K562 (cell line): ENCODE results near the gene RPUSD2. TPM values are rescaled to one million over a fixed set of nuclear protein-coding genes. Genes with fewer than 3 reads are reported as not detected.
A peak's percentile ranks its signal among the peaks of the same experiment; 100 is the strongest.

Experiments used
- ATF4 ChIP-seq: fragments of 450-650 bp; formaldehyde crosslinking; IDR thresholded peaks from 2 replicates; pipeline ENCODE4 v1.4.0; 2022; ENCODE audit warnings: mild to moderate bottlenecking, moderate library complexity
- BDP1 ChIP-seq: IDR thresholded peaks from 3 replicates; pipeline ENCODE4 v1.6.1; 2011; ENCODE audit not compliant: insufficient read length, insufficient read depth
- CCNT2 ChIP-seq: IDR thresholded peaks from 2 replicates; pipeline ENCODE4 v1.6.1; 2011; ENCODE audit warnings: borderline replicate concordance, low read depth, mild to moderate bottlenecking, moderate library complexity, mixed read lengths, low read length; ENCODE audit not compliant: insufficient read length; ENCODE audit errors: extremely low read depth
- DIDO1 ChIP-seq: fragments of 450-650 bp; IDR thresholded peaks from 2 replicates; pipeline ENCODE4 v1.6.1; 2016; ENCODE audit warnings: low read depth, missing biosample characterization, missing genetic modification characterization
- E2F1 ChIP-seq: sonication (generic); formaldehyde crosslinking; IDR thresholded peaks from 2 replicates; pipeline ENCODE4 v1.8.1; 2023; ENCODE audit warnings: mild to moderate bottlenecking, missing genetic modification reagents, moderate library complexity
- EWSR1 ChIP-seq: fragments of 450-650 bp; IDR thresholded peaks from 2 replicates; pipeline ENCODE4 v1.6.1; 2018; ENCODE audit warnings: borderline replicate concordance, mild to moderate bottlenecking, low read depth, moderate library complexity; ENCODE audit not compliant: partially characterized antibody
- HDAC1 ChIP-seq, 2 experiments: fragments of 450-650 bp; IDR thresholded peaks; 2 replicates each; pipeline ENCODE4 v1.6.1; 2016 to 2017; ENCODE audit warnings: inconsistent platforms in 1 of 2, mild to moderate bottlenecking in 1 of 2, moderate library complexity in 1 of 2
- KAT2B ChIP-seq: IDR thresholded peaks from one replicate; pipeline ENCODE4 v1.6.1; 2012; ENCODE audit warnings: low read depth, mild to moderate bottlenecking, control low read depth, inconsistent platforms, low read length, moderate library complexity
- MCM3 ChIP-seq: fragments of 450-650 bp; IDR thresholded peaks from 2 replicates; pipeline ENCODE4 v1.6.1; 2016
- MIER1 ChIP-seq: fragments of 450-650 bp; IDR thresholded peaks from 2 replicates; pipeline ENCODE4 v1.6.1; 2016; ENCODE audit warnings: antibody characterized with exemption, mild to moderate bottlenecking, low read depth
- MYNN ChIP-seq, 2 experiments: sonication (generic); formaldehyde crosslinking in 1 of 2; IDR thresholded peaks; 2 replicates each; pipeline versions ENCODE4 v1.5.0 to v1.6.1; 2016 to 2020; ENCODE audit warnings: antibody characterized with exemption in 1 of 2, missing genetic modification reagents in 1 of 2
- NCOR1 ChIP-seq: fragments of 450-650 bp; IDR thresholded peaks from 2 replicates; pipeline ENCODE4 v1.6.1; 2016; ENCODE audit warnings: mild to moderate bottlenecking, moderate library complexity
- NEUROD1 ChIP-seq: fragments of 150-350 bp; IDR thresholded peaks from 2 replicates; pipeline ENCODE4 v1.6.1; 2014; ENCODE audit warnings: borderline replicate concordance, low read length, low read depth; ENCODE audit not compliant: partially characterized antibody
- NFE2 ChIP-seq: IDR thresholded peaks from 2 replicates; pipeline ENCODE4 v1.6.1; 2014; ENCODE audit warnings: antibody characterized with exemption, low read depth
- POLR2A ChIP-seq: fragments of 450-650 bp; conservative IDR thresholded peaks from 2 replicates; pipeline ENCODE4 v1.6.1; 2016
- POU5F1 ChIP-seq: fragments of 150-350 bp; IDR thresholded peaks from 2 replicates; pipeline ENCODE4 v1.6.1; 2014; ENCODE audit warnings: borderline replicate concordance, low read length, low read depth, mild to moderate bottlenecking; ENCODE audit not compliant: partially characterized antibody
- RFX7 ChIP-seq: fragments of 250-450 bp; sonication (Bioruptor Pico); IDR thresholded peaks from 2 replicates; pipeline ENCODE4 v1.5.1; 2021; ENCODE audit warnings: mild to moderate bottlenecking
- SMARCA5 ChIP-seq: fragments of 450-650 bp; IDR thresholded peaks from 2 replicates; pipeline ENCODE4 v1.6.1; 2016
- TFAM ChIP-seq: fragments of 250-450 bp; sonication (Bioruptor Pico); conservative IDR thresholded peaks from 2 replicates; pipeline ENCODE4 v1.5.0; 2021; ENCODE audit warnings: mild to moderate bottlenecking, moderate library complexity
- XRCC4 ChIP-seq: IDR thresholded peaks from one replicate; pipeline ENCODE4 v1.6.1; 2011; ENCODE audit not compliant: insufficient read depth, insufficient read length; ENCODE audit errors: extremely low read depth
- ZNF589 ChIP-seq: fragments of 200-800 bp; sonication (Bioruptor generic); IDR thresholded peaks from 2 replicates; pipeline ENCODE4 v1.6.1; 2016; ENCODE audit warnings: low read depth, missing genetic modification characterization, missing compliant biosample characterization
- ZNF785 ChIP-seq: fragments of 250-450 bp; sonication (Bioruptor Pico); IDR thresholded peaks from 2 replicates; pipeline ENCODE4 v1.4.0; 2020; ENCODE audit warnings: mild to moderate bottlenecking
- polyA plus RNA-seq, 8 experiments: library from polyadenylated mRNA; depleted of rRNA in 4 of 8; stranded (reverse) in 5 of 8; unstranded in 3 of 8; fragments of >200 nt; fragmentation: Nextera tagmentation in 2 of 8; fragmentation: Illumina TruSeq in 1 of 8; extraction: Ambion mirVana in 2 of 8; extraction: Trizol in 1 of 8; gene quantifications; 2 replicates each; pipeline versions ENCODE4 v1.2.1 to v1.2.3, GENCODE V29; 2011 to 2014; ENCODE audit warnings: inconsistent platforms in 1 of 8, missing spikeins in 1 of 8
- total RNA-seq, 7 experiments: library from RNA; depleted of rRNA in 6 of 7; stranded (reverse); fragments of >200 nt in 6 of 7; fragmentation: Illumina TruSeq in 2 of 7; extraction: Trizol in 2 of 7; gene quantifications; 2 replicates each; pipeline versions ENCODE4 v1.2.1 to v1.2.3, GENCODE V29; 2011 to 2021; ENCODE audit warnings: low replicate concordance in 1 of 7
- TF ChIP-seq, protein P1 (sequence below): fragments of 450-650 bp; formaldehyde crosslinking; IDR thresholded peaks from 2 replicates; pipeline ENCODE4 v1.4.0; 2020; ENCODE audit warnings: mild to moderate bottlenecking, moderate library complexity
- TF ChIP-seq, protein P2 (sequence below): sonication (generic); formaldehyde crosslinking; IDR thresholded peaks from 2 replicates; pipeline ENCODE4 v1.8.0; 2022; ENCODE audit warnings: mild to moderate bottlenecking, missing genetic modification reagents, borderline replicate concordance

The RPUSD2 gene
- total and polyA plus RNA-seq, 9 of the 15 experiments (the other 6 are each of a cell fraction or from before 2014, with no cell fraction given), result 3.7 to 30.2 (median 14.3) TPM

DNA sequence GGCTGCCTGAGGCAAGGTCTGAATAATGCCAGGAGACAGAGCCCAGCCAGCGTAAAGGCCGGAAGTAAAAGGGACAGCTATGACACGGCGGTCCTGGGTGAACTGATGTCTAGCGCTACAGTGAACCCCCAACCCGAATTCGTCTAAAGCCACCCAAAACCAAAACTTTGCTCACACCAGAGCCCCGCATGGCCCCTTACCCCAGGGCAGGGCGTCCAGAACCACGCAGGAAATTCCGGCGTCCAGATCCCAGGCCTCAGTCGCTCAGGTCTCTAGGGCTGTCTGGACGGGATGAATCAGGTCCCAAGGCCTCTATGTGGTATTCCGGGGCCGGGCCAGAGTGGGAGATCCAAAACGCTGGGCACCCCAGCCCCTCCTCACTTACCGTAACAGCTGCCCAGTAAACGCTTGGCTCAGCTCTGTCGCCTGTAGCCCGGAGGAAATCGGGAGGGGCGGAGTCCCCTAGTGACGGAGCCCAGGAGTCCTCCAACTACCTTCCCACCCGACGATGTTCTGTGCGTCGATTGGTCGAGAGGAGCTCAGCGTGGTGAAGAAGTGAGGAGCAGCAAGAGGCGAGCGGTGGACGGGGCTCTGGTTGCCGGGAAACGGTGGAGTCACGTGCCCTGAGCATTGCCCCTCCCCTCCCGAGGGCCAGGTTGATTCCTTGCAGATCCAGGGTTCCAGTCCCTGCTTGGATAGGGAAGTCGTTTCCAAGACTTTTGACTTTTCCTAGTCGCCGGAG is 4.3 kb upstream of the RPUSD2 start, which contains the start of gene CCDC32 (continued):
- TF ChIP-seq NFE2 (no peak; the same call in 1 of the 2 replicates), CCNT2 (no peak), POU5F1 (peak; percentile 21), TFAM (no peak), ZNF589 (CRISPR knock-in tag) (no peak), EWSR1 (no peak), E2F1 (no peak), XRCC4 (no peak), NCOR1 (no peak), KAT2B (no peak), MYNN (IDR thresholded peaks at IDR 0.05) (0 out of 2 replicates have a peak, but pooled peaks have one; percentile 8), MYNN (CRISPR knock-in tag; IDR thresholded peaks at IDR 0.05) (no peak), HDAC1 (IDR thresholded peaks at IDR 0.05) (peak in 1 of 2 experiments; percentile 16; a peak in 2 of 4 replicates), ZNF785 (CRISPR knock-in tag) (no peak), NEUROD1 (no peak), BDP1 (no peak), SMARCA5 (no peak), MCM3 (no peak), ATF4 (CRISPR knock-in tag) (no peak), RFX7 (CRISPR knock-in tag) (no peak), MIER1 (no peak), POLR2A (peak; percentile 89), DIDO1 (tag) (no peak)
- TF ChIP-seq, protein P1, sequence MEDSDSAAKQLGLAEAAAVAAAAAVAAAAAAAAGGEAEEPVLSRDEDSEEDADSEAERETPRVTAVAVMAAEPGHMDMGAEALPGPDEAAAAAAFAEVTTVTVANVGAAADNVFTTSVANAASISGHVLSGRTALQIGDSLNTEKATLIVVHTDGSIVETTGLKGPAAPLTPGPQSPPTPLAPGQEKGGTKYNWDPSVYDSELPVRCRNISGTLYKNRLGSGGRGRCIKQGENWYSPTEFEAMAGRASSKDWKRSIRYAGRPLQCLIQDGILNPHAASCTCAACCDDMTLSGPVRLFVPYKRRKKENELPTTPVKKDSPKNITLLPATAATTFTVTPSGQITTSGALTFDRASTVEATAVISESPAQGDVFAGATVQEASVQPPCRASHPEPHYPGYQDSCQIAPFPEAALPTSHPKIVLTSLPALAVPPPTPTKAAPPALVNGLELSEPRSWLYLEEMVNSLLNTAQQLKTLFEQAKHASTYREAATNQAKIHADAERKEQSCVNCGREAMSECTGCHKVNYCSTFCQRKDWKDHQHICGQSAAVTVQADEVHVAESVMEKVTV, result no peak
- TF ChIP-seq, protein P2, sequence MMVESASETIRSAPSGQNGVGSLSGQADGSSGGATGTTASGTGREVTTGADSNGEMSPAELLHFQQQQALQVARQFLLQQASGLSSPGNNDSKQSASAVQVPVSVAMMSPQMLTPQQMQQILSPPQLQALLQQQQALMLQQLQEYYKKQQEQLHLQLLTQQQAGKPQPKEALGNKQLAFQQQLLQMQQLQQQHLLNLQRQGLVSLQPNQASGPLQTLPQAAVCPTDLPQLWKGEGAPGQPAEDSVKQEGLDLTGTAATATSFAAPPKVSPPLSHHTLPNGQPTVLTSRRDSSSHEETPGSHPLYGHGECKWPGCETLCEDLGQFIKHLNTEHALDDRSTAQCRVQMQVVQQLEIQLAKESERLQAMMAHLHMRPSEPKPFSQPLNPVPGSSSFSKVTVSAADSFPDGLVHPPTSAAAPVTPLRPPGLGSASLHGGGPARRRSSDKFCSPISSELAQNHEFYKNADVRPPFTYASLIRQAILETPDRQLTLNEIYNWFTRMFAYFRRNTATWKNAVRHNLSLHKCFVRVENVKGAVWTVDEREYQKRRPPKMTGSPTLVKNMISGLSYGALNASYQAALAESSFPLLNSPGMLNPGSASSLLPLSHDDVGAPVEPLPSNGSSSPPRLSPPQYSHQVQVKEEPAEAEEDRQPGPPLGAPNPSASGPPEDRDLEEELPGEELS (CRISPR knock-in tag), result no peak
